ENCODE measurements around the gene DEFB113. TPM values are rescaled to one million over a fixed set of nuclear protein-coding genes. Genes with fewer than 3 reads are reported as not detected.

DEFB113 gene
- total and polyA plus RNA-seq, 8 donors: not detected

DNA sequence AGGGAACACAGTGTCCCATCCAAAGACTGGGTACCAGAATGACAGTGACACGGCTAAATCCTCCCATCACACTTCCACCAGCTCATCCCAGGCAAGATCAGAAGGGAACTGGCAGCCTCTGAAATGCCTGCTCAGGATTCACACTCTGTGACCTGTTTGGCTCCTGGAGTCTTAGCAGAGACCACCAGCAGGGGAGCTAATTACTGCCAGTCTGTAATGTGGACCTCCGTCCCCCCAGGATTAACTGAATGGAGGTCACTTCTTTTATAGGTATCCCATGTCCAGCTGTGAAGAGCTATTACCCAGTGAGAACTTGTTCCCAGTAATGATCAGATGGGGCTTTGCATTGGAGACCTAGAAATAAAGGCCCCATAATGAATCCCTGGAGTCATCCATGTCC lies 50.6 kb downstream of the DEFB113 start:
- Histone ChIP-seq H3K9me3 (no peaks in the 10 kb centered on the region), H3K4me1 (no peaks in the 10 kb centered on the region), H3K4me3 (no peak overlapping the region), H3K36me3 (no peaks in the 10 kb centered on the region), H3K27me3 (no peaks in the 10 kb centered on the region), H3K27ac (no peak overlapping the region)
- DNase-seq (no peak), FAIRE-seq (no peak), ATAC-seq (no peak)
- intact Hi-C loops (cut with DNase I): no loop called here
- 52 to 59% methylated on average over 2 of the region's 2 CpGs for WGBS, 2 donors
- no peak for TF ChIP-seq CTCF (IDR thresholded peaks at IDR 0.05)

Other genes with a start within 250 kb of the DEFB113 start
- gene CRISP3, start 225.2 kb downstream of the DEFB113 start, total RNA-seq: 10 to 100 TPM in 4 of 6 donors, 1 to 10 TPM in 1, under 1 TPM in 1; 0.47 to 35.4 (median 13.3) TPM
- 1 to 10 TPM in 1 of 2 donors, under 1 TPM in 1; 0.49 to 2.4 TPM for gene CRISP3, start 225.2 kb downstream of the DEFB113 start, polyA plus RNA-seq
- gene PGK2, start 182.3 kb downstream of the DEFB113 start, total RNA-seq: not detected
- not detected for gene PGK2, start 182.3 kb downstream of the DEFB113 start, polyA plus RNA-seq
- not detected for gene CRISP1, start 103.1 kb downstream of the DEFB113 start, total RNA-seq
- not detected for gene CRISP1, start 103.1 kb downstream of the DEFB113 start, polyA plus RNA-seq
- not detected for gene DEFB114, start 5.5 kb downstream of the DEFB113 start, total RNA-seq
- gene DEFB114, start 5.5 kb downstream of the DEFB113 start, polyA plus RNA-seq: not detected
- not detected for gene DEFB110, start 52.4 kb upstream of the DEFB113 start, total RNA-seq
- gene DEFB110, start 52.4 kb upstream of the DEFB113 start, polyA plus RNA-seq: not detected
- not detected for gene DEFB112, start 80.3 kb upstream of the DEFB113 start, total RNA-seq
- gene DEFB112, start 80.3 kb upstream of the DEFB113 start, polyA plus RNA-seq: not detected

Data from pancreas (tissue), 10 donors.